Measurements from ENCODE around the gene LCE5A.
"Not testable (repeated sequence)": the region's sequence is repeated elsewhere in the genome, so short reads cannot be mapped to it uniquely, and the experiment has no call there.

The LCE5A gene

GRCh38 chr1:152516082-152516481 lies 5.5 kb downstream of the LCE5A start:
- no peak for DNase-seq (ENCODE audit: low read depth in 2 of 2)

GRCh38 chr1:152517237-152517811 lies 6.7 kb downstream of the LCE5A start:
- DNase-seq (ENCODE audit: low read depth in 2 of 2): no peak

- no peak for DNase-seq (ENCODE audit: low read depth in 2 of 2)
These were observed 9.2 kb downstream of the LCE5A start for GRCh38 chr1:152519851-152520250.

- DNase-seq (ENCODE audit: low read depth in 2 of 2): no peak
These were observed 10.0 kb downstream of the LCE5A start for GRCh38 chr1:152520561-152521090.

GRCh38 chr1:152525080-152525641 lies 14.6 kb downstream of the LCE5A start:
- DNase-seq (ENCODE audit: low read depth in 2 of 2): no peak

GRCh38 chr1:152533327-152533938 lies 22.8 kb downstream of the LCE5A start:
- peak in 1 of 2 experiments; percentile 49 for DNase-seq (ENCODE audit: low read depth in 2 of 2)

- DNase-seq (ENCODE audit: low read depth in 2 of 2): no peak
These were observed 25.2 kb downstream of the LCE5A start for GRCh38 chr1:152535774-152536173.

GRCh38 chr1:152537496-152537895 lies 26.9 kb downstream of the LCE5A start:
- DNase-seq (ENCODE audit: low read depth in 2 of 2): no peak

GRCh38 chr1:152539901-152540300 lies 29.3 kb downstream of the LCE5A start:
- DNase-seq (ENCODE audit: low read depth in 2 of 2): no peak

GRCh38 chr1:152543820-152544219 lies 33.2 kb downstream of the LCE5A start:
- DNase-seq (ENCODE audit: low read depth in 2 of 2): no peak

- no peak for DNase-seq (ENCODE audit: low read depth in 2 of 2)
These were observed 36.1 kb downstream of the LCE5A start for GRCh38 chr1:152546704-152547103.

GRCh38 chr1:152548358-152548757 lies 37.8 kb downstream of the LCE5A start:
- not testable (repeated sequence) for DNase-seq (ENCODE audit: low read depth in 2 of 2)
